Measurements from ENCODE around the gene SLC44A1. TPM values are rescaled to one million over a fixed set of nuclear protein-coding genes. Genes with fewer than 3 reads are reported as not detected.

Gene SLC44A1
- total RNA-seq, 1 experiment from 2014 or later: 15.2 TPM

DNA sequence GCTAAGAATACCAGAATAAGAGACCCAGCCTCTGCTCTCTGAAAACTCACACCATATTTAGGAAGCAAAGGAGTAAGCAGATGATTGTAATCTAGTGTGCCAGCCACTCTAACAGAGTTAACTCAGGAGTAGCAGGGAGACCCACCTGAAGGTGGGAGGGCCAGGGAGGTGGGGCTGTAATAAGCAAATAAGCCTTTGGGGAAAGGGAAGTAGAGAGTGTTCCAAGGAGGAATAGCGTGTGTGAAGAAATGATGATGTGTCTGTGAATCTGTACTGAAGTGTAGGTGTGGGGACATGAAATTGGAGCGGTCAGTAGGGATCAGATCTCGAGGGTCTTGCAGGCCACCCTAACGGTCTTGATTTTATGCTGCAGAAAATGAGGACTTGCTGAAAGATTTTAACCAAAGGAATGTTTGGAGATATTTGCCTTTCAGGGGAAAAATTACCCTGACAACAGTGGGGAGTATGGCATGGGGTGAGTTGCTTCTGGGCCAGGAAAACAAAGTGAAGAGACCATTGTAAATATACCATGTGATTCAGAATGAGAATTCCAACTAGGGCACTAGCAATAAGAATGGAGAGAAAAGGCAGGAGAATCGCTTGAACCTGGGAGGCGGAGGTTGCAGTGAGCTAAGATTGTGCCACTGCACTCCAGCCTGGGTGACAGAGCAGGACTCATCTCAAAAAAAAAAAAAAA is 159.2 kb downstream of the SLC44A1 start:
- Mint-ChIP-seq H3K4me1 (ENCODE audit: insufficient read depth, unreplicated experiment) (no peaks in the 10 kb centered on the region), H3K27ac (ENCODE audit: low read depth, unreplicated experiment) (no peak overlapping the region), H3K4me3 (ENCODE audit: unreplicated experiment) (no peak overlapping the region), H3K36me3 (ENCODE audit: insufficient read depth, unreplicated experiment) (no peaks in the 10 kb centered on the region), H3K9me3 (ENCODE audit: unreplicated experiment) (peaks cover 7% of the 10 kb centered on the region), H3K27me3 (ENCODE audit: insufficient read depth, unreplicated experiment) (no peaks in the 10 kb centered on the region)
- intact Hi-C loops (cut with micrococcal nuclease): loop anchor here (5.0 kb wide), 1 partner anchor 236 kb away; no protein-coding TSS in a partner anchor
- POLR2A ChIA-PET: interaction anchor here (0.6 to 1.1 kb wide), 2 partner anchors 13 to 43 kb away, joined by 3 read pairs; no protein-coding TSS in a partner anchor
- BruUV-seq (replicated peaks): no TSS peak
- DNase-seq (ENCODE audit: unreplicated experiment): no peak
- TF ChIP-seq, protein P1, sequence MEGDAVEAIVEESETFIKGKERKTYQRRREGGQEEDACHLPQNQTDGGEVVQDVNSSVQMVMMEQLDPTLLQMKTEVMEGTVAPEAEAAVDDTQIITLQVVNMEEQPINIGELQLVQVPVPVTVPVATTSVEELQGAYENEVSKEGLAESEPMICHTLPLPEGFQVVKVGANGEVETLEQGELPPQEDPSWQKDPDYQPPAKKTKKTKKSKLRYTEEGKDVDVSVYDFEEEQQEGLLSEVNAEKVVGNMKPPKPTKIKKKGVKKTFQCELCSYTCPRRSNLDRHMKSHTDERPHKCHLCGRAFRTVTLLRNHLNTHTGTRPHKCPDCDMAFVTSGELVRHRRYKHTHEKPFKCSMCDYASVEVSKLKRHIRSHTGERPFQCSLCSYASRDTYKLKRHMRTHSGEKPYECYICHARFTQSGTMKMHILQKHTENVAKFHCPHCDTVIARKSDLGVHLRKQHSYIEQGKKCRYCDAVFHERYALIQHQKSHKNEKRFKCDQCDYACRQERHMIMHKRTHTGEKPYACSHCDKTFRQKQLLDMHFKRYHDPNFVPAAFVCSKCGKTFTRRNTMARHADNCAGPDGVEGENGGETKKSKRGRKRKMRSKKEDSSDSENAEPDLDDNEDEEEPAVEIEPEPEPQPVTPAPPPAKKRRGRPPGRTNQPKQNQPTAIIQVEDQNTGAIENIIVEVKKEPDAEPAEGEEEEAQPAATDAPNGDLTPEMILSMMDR (IDR thresholded peaks at IDR 0.05; ENCODE audit: unreplicated experiment): no peak
- CTCF ChIA-PET: interaction anchor here (0.7 to 2.6 kb wide), 5 partner anchors 9 to 243 kb away, joined by 4 to 13 read pairs (median 5); partner anchors contain the start of gene SLC44A1

DNA sequence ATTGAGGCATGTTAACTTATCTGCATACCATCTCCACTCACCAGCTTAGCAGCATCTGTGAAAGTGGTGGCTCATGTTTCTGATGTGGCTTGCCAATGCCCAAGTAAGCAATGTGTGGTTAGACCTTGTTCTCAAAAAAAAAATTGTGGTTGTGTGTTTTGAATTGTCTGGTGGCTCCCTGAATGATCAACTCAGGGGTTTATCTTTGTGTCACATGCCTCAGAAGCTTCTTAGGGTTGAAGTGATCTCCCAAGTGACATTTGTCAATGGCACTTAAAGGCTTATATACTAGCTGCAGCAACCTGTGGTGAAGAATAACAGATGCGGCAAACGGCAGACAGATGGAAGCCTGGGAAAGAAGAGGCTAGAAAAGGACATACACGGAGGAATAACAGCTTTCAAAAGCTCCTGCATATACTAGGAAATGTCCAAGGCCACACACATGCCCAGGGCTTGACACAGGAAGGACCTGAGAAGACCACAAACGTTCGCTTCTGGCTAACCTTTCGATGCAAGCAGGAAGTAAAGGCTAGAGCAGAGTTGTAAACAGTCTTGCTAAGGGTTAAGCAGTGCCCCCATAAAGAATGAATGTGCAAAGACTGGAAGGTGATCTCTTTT is 161.2 kb downstream of the SLC44A1 start:
- BruUV-seq (replicated peaks): no TSS peak
- no peak for DNase-seq (ENCODE audit: unreplicated experiment)
- CTCF ChIA-PET: interaction anchor here (0.9 to 2.2 kb wide), 4 partner anchors 8 to 627 kb away, joined by 4 to 13 read pairs (median 6); no protein-coding TSS in a partner anchor
- intact Hi-C loops (cut with micrococcal nuclease): no loop called here
- TF ChIP-seq, protein P1 (IDR thresholded peaks at IDR 0.05; ENCODE audit: unreplicated experiment): no peak
- no peak overlapping the region for H3K4me3 Mint-ChIP-seq (ENCODE audit: unreplicated experiment)
- no peaks in the 10 kb centered on the region for H3K36me3 Mint-ChIP-seq (ENCODE audit: insufficient read depth, unreplicated experiment)
- no peaks in the 10 kb centered on the region for H3K4me1 Mint-ChIP-seq (ENCODE audit: insufficient read depth, unreplicated experiment)
- H3K27ac Mint-ChIP-seq (ENCODE audit: low read depth, unreplicated experiment): no peak overlapping the region
- no peaks in the 10 kb centered on the region for H3K27me3 Mint-ChIP-seq (ENCODE audit: insufficient read depth, unreplicated experiment)
- H3K9me3 Mint-ChIP-seq (ENCODE audit: unreplicated experiment): peaks cover 14% of the 10 kb centered on the region
- POLR2A ChIA-PET: interaction anchor here (0.6 kb wide), 1 partner anchor 71 kb away, joined by 3 read pairs; no protein-coding TSS in a partner anchor

GRCh38 chr9:105406369-105406768 is 161.9 kb downstream of the SLC44A1 start:
- TF ChIP-seq, protein P1 (IDR thresholded peaks at IDR 0.05; ENCODE audit: unreplicated experiment): no peak
- peaks cover 14% of the 10 kb centered on the region for H3K9me3 Mint-ChIP-seq (ENCODE audit: unreplicated experiment)
- no peak overlapping the region for H3K27ac Mint-ChIP-seq (ENCODE audit: low read depth, unreplicated experiment)
- no peaks in the 10 kb centered on the region for H3K36me3 Mint-ChIP-seq (ENCODE audit: insufficient read depth, unreplicated experiment)
- no peaks in the 10 kb centered on the region for H3K4me1 Mint-ChIP-seq (ENCODE audit: insufficient read depth, unreplicated experiment)
- POLR2A ChIA-PET: interaction anchor here (0.6 kb wide), 1 partner anchor 71 kb away, joined by 3 read pairs; no protein-coding TSS in a partner anchor
- H3K27me3 Mint-ChIP-seq (ENCODE audit: insufficient read depth, unreplicated experiment): no peaks in the 10 kb centered on the region
- no peak for DNase-seq (ENCODE audit: unreplicated experiment)
- CTCF ChIA-PET: interaction anchor here (1.3 to 13.3 kb wide), 2 partner anchors 247 to 543 kb away, joined by 4 to 197 read pairs; no protein-coding TSS in a partner anchor
- intact Hi-C loops (cut with micrococcal nuclease): no loop called here
- BruUV-seq (replicated peaks): no TSS peak
- H3K4me3 Mint-ChIP-seq (ENCODE audit: unreplicated experiment): no peak overlapping the region

GRCh38 chr9:105413525-105413924 is 169.1 kb downstream of the SLC44A1 start:
- intact Hi-C loops (cut with micrococcal nuclease): no loop called here
- Mint-ChIP-seq H3K27ac (ENCODE audit: low read depth, unreplicated experiment) (no peak overlapping the region), H3K27me3 (ENCODE audit: insufficient read depth, unreplicated experiment) (no peaks in the 10 kb centered on the region), H3K4me3 (ENCODE audit: unreplicated experiment) (no peak overlapping the region), H3K9me3 (ENCODE audit: unreplicated experiment) (peaks cover 7% of the 10 kb centered on the region), H3K4me1 (ENCODE audit: insufficient read depth, unreplicated experiment) (peaks cover 6% of the 10 kb centered on the region), H3K36me3 (ENCODE audit: insufficient read depth, unreplicated experiment) (no peaks in the 10 kb centered on the region)
- TF ChIP-seq, protein P1 (IDR thresholded peaks at IDR 0.05; ENCODE audit: unreplicated experiment): peak; percentile 30
- POLR2A ChIA-PET: interaction anchor here (0.5 to 1.3 kb wide), 3 partner anchors 147 to 254 kb away, joined by 3 to 5 read pairs (median 4); no protein-coding TSS in a partner anchor
- CTCF ChIA-PET: interaction anchor here (0.6 to 13.3 kb wide), 22 partner anchors 9 to 635 kb away, joined by 3 to 197 read pairs (median 4); partner anchors contain the start of gene SLC44A1
- no TSS peak for BruUV-seq (replicated peaks)
- DNase-seq (ENCODE audit: unreplicated experiment): peak; percentile 55

All from MCF 10A (cell line).